ENCODE data around the gene MAIP1. TPM values are rescaled to one million over a fixed set of nuclear protein-coding genes. Genes with fewer than 3 reads are reported as not detected.

MAIP1 gene
- total RNA-seq, 4 donors from 2014 or later, result 17.2 to 23.2 (median 21.0) TPM

- TF ChIP-seq CTCF (IDR thresholded peaks at IDR 0.05; ENCODE audit: low read depth), result no peak
Measured at GRCh38 chr2:199968126-199968525, 12.7 kb downstream of the MAIP1 start.

- no peak for TF ChIP-seq CTCF (IDR thresholded peaks at IDR 0.05; ENCODE audit: low read depth)
Measured at GRCh38 chr2:199972088-199972626, 16.8 kb downstream of the MAIP1 start.

GRCh38 chr2:199973703-199974102 is 18.3 kb downstream of the MAIP1 start:
- TF ChIP-seq CTCF (IDR thresholded peaks at IDR 0.05; ENCODE audit: low read depth), result no peak

GRCh38 chr2:199975273-199975895 is 20.0 kb downstream of the MAIP1 start:
- no peak for TF ChIP-seq CTCF (IDR thresholded peaks at IDR 0.05; ENCODE audit: low read depth)

GRCh38 chr2:199977984-199978415 is 22.6 kb downstream of the MAIP1 start:
- no peak for TF ChIP-seq CTCF (IDR thresholded peaks at IDR 0.05; ENCODE audit: low read depth)

- no peak for TF ChIP-seq CTCF (IDR thresholded peaks at IDR 0.05; ENCODE audit: low read depth)
Measured at GRCh38 chr2:199979398-199979797, 24.0 kb downstream of the MAIP1 start.

GRCh38 chr2:199979832-199980628 is 24.6 kb downstream of the MAIP1 start:
- TF ChIP-seq CTCF (IDR thresholded peaks at IDR 0.05; ENCODE audit: low read depth), result no peak

Data from subcutaneous adipose tissue (tissue), 4 donors.